GM23338 (cell line): ENCODE results near the gene CCDC169. TPM values are rescaled to one million over a fixed set of nuclear protein-coding genes. Genes with fewer than 3 reads are reported as not detected.
A peak's percentile ranks its signal among the peaks of the same experiment; 100 is the strongest.

ENCODE experiments used
- ATAC-seq: fragments of 200-7000 bp; cut with Tn5 transposase; 3 replicates; pipeline ENCODE4 v1.9.1; 2020
- DNase-seq: peaks from one replicate; pipeline ENCODE4 v3.0.0-alpha.2; 2015; ENCODE audit warnings: low spot score
- H2AFZ ChIP-seq: fragments of 200-600 bp; sonication (generic); 2 replicates; pipeline ENCODE4 v1.8.0; 2016; ENCODE audit warnings: antibody characterized with exemption, mild to moderate bottlenecking, moderate library complexity
- H3F3A ChIP-seq: fragments of 200-600 bp; sonication (generic); replicated peaks from 2 replicates; pipeline ENCODE4 v1.8.0; 2017; ENCODE audit warnings: antibody characterized with exemption, mixed run types, low read depth
- H3K27ac ChIP-seq: fragments of 200-600 bp; sonication (generic); 2 replicates; pipeline ENCODE4 v1.6.1; 2016; ENCODE audit warnings: low read depth
- H3K27me3 ChIP-seq: fragments of 200-600 bp; sonication (generic); 2 replicates; pipeline ENCODE4 v1.8.0; 2016; ENCODE audit warnings: mild to moderate bottlenecking, mixed run types, moderate library complexity; ENCODE audit not compliant: insufficient read depth
- H3K36me3 ChIP-seq: fragments of 200-600 bp; sonication (generic); 2 replicates; pipeline ENCODE4 v1.8.0; 2016; ENCODE audit warnings: mild to moderate bottlenecking; ENCODE audit not compliant: insufficient read depth
- H3K4me1 ChIP-seq: fragments of 200-600 bp; sonication (generic); 2 replicates; pipeline ENCODE4 v1.8.0; 2016; ENCODE audit warnings: mild to moderate bottlenecking, moderate library complexity; ENCODE audit not compliant: insufficient read depth
- H3K4me2 ChIP-seq: fragments of 200-600 bp; sonication (generic); 2 replicates; pipeline ENCODE4 v1.7.1; 2017; ENCODE audit warnings: mixed run types
- H3K4me3 ChIP-seq: fragments of 200-600 bp; sonication (generic); 2 replicates; pipeline ENCODE4 v1.6.1; 2016; ENCODE audit warnings: mixed run types
- H3K79me2 ChIP-seq: fragments of 200-600 bp; sonication (generic); replicated peaks from 2 replicates; pipeline ENCODE4 v1.8.0; 2017; ENCODE audit warnings: mild to moderate bottlenecking; ENCODE audit not compliant: insufficient read depth
- H3K9me2 ChIP-seq: fragments of 200-600 bp; sonication (generic); 2 replicates; pipeline ENCODE4 v1.8.0; 2017; ENCODE audit not compliant: insufficient read depth
- H4K20me1 ChIP-seq: fragments of 200-600 bp; sonication (generic); replicated peaks from 2 replicates; pipeline ENCODE4 v1.8.0; 2017; ENCODE audit warnings: mild to moderate bottlenecking; ENCODE audit not compliant: insufficient read depth
- H3K27ac Mint-ChIP-seq: 2 replicates; pipeline ENCODE4 v1.8.0; 2020; ENCODE audit warnings: inconsistent platforms, mild to moderate bottlenecking, moderate library complexity, mixed read lengths
- H3K27me3 Mint-ChIP-seq: 3 replicates; pipeline ENCODE4 v1.8.0; 2022; ENCODE audit warnings: low read depth, mild to moderate bottlenecking, moderate library complexity, mixed read lengths, inconsistent platforms; ENCODE audit not compliant: insufficient read depth, poor library complexity
- H3K36me3 Mint-ChIP-seq: 3 replicates; pipeline ENCODE4 v1.8.0; 2021; ENCODE audit warnings: low read depth, mild to moderate bottlenecking, inconsistent platforms, moderate library complexity, mixed read lengths
- H3K4me1 Mint-ChIP-seq: 3 replicates; pipeline ENCODE4 v1.8.0; 2020; ENCODE audit warnings: mild to moderate bottlenecking, inconsistent platforms, mixed read lengths
- H3K4me3 Mint-ChIP-seq: 3 replicates; pipeline ENCODE4 v1.8.0; 2021; ENCODE audit warnings: moderate library complexity, mild to moderate bottlenecking, inconsistent platforms, mixed read lengths
- H3K9me3 Mint-ChIP-seq: 3 replicates; pipeline ENCODE4 v1.8.0; 2020; ENCODE audit warnings: moderate library complexity, mild to moderate bottlenecking, inconsistent platforms, mixed read lengths
- EZH2phosphoT487 ChIP-seq: fragments of 200-600 bp; sonication (generic); IDR thresholded peaks from one replicate; pipeline ENCODE4 v1.8.1; 2018; ENCODE audit warnings: antibody characterized with exemption; ENCODE audit not compliant: unreplicated experiment
- JUNB ChIP-seq: IDR thresholded peaks from one replicate; pipeline ENCODE4 v1.6.1; 2016; ENCODE audit warnings: antibody characterized with exemption; ENCODE audit not compliant: unreplicated experiment
- NANOG ChIP-seq: IDR thresholded peaks from 2 replicates; pipeline ENCODE4 v1.6.1; 2016; ENCODE audit warnings: antibody characterized with exemption, borderline replicate concordance
- POLR2AphosphoS5 ChIP-seq: IDR thresholded peaks from 2 replicates; pipeline ENCODE4 v1.6.1; 2016; ENCODE audit warnings: antibody characterized with exemption, low read depth
- STAT1 ChIP-seq: IDR thresholded peaks from one replicate; pipeline ENCODE4 v1.6.1; 2016; ENCODE audit warnings: antibody characterized with exemption; ENCODE audit not compliant: unreplicated experiment
- ZNF331 ChIP-seq: fragments of 250-450 bp; sonication (Bioruptor Pico); IDR thresholded peaks from 2 replicates; pipeline ENCODE4 v1.5.0; 2020; ENCODE audit warnings: low read depth, mild to moderate bottlenecking, moderate library complexity
- polyA plus RNA-seq: library from polyadenylated mRNA; unstranded; fragments of >200 nt; fragmentation: Nextera tagmentation; extraction: Ambion mirVana; gene quantifications from 2 replicates; pipeline ENCODE4 v1.2.1, GENCODE V29; 2016
- total RNA-seq: library from RNA; depleted of rRNA; stranded (reverse); fragments of >200 nt; shearing (Covaris generic); gene quantifications from 2 replicates; pipeline ENCODE4 v1.2.3, GENCODE V29; 2014
- TF ChIP-seq, protein P1 (sequence below), 2 experiments: fragments of 200-600 bp in 1 of 2; sonication (generic) in 1 of 2; conservative IDR thresholded peaks; 2 replicates each; pipeline versions ENCODE4 v1.5.1 to v1.6.1; 2016 to 2017; ENCODE audit warnings: antibody characterized with exemption in 2 of 2, low read depth in 2 of 2, mild to moderate bottlenecking in 2 of 2, moderate library complexity in 1 of 2
- TF ChIP-seq, protein P2 (sequence below): fragments of 250-450 bp; sonication (Bioruptor Pico); IDR thresholded peaks from 2 replicates; pipeline ENCODE4 v1.5.0; 2020; ENCODE audit warnings: mild to moderate bottlenecking, moderate library complexity

Gene CCDC169
- total and polyA plus RNA-seq, 2 experiments from 2014 or later: 48.5 to 61.2 TPM

DNA sequence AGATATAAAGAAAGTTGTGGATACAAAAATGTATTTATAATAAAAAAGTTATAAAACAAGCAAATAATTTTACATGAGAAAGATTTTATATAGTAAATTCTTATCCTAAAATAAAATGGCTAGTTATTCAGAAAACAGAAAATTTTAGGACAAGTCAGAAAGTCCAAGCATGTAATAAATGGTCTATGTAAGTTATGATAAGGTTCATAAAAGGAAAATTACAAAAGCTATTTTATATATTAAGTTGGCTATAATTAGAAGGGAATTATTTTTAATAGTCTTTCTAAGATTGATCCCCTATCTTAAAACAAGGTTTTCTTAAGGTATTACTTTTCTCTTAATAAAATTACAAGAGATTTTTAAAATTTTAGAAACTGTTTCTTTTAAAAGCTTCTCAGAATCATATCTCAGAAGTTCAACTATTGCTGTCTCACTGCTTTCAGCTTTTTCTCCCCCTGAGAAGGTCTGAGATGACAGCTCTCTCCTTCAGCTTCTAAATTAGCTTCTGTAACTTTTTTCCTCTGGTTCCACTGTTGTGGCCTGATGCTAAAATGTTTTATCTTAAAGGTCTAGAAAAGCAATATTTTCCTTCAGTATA is 8.7 kb downstream of the CCDC169 start:
- peaks cover 58% of the 10 kb centered on the region for H3K9me3 Mint-ChIP-seq
- no peak overlapping the region for H3K27ac Mint-ChIP-seq
- no peaks in the 10 kb centered on the region for H3F3A ChIP-seq
- DNase-seq (peak; percentile 64), ATAC-seq (no peak)
- no peak overlapping the region for H3K4me3 Mint-ChIP-seq
- H3K36me3 ChIP-seq: peaks cover 35% of the 10 kb centered on the region
- no peaks in the 10 kb centered on the region for H3K9me2 ChIP-seq
- H3K27me3 ChIP-seq: no peaks in the 10 kb centered on the region
- peaks cover 77% of the 10 kb centered on the region for H3K36me3 Mint-ChIP-seq
- no peak overlapping the region for H2AFZ ChIP-seq
- TF ChIP-seq, protein P1, sequence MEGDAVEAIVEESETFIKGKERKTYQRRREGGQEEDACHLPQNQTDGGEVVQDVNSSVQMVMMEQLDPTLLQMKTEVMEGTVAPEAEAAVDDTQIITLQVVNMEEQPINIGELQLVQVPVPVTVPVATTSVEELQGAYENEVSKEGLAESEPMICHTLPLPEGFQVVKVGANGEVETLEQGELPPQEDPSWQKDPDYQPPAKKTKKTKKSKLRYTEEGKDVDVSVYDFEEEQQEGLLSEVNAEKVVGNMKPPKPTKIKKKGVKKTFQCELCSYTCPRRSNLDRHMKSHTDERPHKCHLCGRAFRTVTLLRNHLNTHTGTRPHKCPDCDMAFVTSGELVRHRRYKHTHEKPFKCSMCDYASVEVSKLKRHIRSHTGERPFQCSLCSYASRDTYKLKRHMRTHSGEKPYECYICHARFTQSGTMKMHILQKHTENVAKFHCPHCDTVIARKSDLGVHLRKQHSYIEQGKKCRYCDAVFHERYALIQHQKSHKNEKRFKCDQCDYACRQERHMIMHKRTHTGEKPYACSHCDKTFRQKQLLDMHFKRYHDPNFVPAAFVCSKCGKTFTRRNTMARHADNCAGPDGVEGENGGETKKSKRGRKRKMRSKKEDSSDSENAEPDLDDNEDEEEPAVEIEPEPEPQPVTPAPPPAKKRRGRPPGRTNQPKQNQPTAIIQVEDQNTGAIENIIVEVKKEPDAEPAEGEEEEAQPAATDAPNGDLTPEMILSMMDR (conservative IDR thresholded peaks at IDR 0.05; ENCODE audit: low read depth in 2 of 2): no peak
- TF ChIP-seq STAT1 (no peak), EZH2phosphoT487 (no peak), JUNB (no peak), ZNF331 (CRISPR knock-in tag) (no peak), NANOG (no peak), POLR2AphosphoS5 (no peak)
- TF ChIP-seq, protein P2, sequence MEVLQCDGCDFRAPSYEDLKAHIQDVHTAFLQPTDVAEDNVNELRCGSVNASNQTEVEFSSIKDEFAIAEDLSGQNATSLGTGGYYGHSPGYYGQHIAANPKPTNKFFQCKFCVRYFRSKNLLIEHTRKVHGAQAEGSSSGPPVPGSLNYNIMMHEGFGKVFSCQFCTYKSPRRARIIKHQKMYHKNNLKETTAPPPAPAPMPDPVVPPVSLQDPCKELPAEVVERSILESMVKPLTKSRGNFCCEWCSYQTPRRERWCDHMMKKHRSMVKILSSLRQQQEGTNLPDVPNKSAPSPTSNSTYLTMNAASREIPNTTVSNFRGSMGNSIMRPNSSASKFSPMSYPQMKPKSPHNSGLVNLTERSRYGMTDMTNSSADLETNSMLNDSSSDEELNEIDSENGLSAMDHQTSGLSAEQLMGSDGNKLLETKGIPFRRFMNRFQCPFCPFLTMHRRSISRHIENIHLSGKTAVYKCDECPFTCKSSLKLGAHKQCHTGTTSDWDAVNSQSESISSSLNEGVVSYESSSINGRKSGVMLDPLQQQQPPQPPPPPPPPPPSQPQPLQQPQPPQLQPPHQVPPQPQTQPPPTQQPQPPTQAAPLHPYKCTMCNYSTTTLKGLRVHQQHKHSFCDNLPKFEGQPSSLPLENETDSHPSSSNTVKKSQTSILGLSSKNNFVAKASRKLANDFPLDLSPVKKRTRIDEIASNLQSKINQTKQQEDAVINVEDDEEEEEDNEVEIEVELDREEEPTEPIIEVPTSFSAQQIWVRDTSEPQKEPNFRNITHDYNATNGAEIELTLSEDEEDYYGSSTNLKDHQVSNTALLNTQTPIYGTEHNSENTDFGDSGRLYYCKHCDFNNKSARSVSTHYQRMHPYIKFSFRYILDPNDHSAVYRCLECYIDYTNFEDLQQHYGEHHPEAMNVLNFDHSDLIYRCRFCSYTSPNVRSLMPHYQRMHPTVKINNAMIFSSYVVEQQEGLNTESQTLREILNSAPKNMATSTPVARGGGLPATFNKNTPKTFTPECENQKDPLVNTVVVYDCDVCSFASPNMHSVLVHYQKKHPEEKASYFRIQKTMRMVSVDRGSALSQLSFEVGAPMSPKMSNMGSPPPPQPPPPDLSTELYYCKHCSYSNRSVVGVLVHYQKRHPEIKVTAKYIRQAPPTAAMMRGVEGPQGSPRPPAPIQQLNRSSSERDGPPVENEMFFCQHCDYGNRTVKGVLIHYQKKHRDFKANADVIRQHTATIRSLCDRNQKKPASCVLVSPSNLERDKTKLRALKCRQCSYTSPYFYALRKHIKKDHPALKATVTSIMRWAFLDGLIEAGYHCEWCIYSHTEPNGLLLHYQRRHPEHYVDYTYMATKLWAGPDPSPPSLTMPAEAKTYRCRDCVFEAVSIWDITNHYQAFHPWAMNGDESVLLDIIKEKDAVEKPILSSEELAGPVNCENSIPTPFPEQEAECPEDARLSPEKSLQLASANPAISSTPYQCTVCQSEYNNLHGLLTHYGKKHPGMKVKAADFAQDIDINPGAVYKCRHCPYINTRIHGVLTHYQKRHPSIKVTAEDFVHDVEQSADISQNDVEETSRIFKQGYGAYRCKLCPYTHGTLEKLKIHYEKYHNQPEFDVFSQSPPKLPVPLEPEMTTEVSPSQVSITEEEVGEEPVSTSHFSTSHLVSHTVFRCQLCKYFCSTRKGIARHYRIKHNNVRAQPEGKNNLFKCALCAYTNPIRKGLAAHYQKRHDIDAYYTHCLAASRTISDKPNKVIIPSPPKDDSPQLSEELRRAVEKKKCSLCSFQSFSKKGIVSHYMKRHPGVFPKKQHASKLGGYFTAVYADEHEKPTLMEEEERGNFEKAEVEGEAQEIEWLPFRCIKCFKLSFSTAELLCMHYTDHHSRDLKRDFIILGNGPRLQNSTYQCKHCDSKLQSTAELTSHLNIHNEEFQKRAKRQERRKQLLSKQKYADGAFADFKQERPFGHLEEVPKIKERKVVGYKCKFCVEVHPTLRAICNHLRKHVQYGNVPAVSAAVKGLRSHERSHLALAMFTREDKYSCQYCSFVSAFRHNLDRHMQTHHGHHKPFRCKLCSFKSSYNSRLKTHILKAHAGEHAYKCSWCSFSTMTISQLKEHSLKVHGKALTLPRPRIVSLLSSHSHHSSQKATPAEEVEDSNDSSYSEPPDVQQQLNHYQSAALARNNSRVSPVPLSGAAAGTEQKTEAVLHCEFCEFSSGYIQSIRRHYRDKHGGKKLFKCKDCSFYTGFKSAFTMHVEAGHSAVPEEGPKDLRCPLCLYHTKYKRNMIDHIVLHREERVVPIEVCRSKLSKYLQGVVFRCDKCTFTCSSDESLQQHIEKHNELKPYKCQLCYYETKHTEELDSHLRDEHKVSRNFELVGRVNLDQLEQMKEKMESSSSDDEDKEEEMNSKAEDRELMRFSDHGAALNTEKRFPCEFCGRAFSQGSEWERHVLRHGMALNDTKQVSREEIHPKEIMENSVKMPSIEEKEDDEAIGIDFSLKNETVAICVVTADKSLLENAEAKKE (CRISPR knock-in tag): no peak
- H3K4me1 ChIP-seq: peaks cover 4% of the 10 kb centered on the region; the same call in 1 of the 2 replicates
- H3K4me2 ChIP-seq: no peak overlapping the region
- H3K4me3 ChIP-seq: no peak overlapping the region; the same call in 1 of the 2 replicates
- peaks cover 42% of the 10 kb centered on the region for H3K79me2 ChIP-seq
- no peaks in the 10 kb centered on the region; the same call in 2 of the 3 replicates for H3K4me1 Mint-ChIP-seq
- no peaks in the 10 kb centered on the region for H4K20me1 ChIP-seq
- no peaks in the 10 kb centered on the region for H3K27me3 Mint-ChIP-seq
- no peak overlapping the region for H3K27ac ChIP-seq
